Neuronal stem cell (in vitro differentiated cells): Measurements from ENCODE around the gene CBFB.

Experiments used
- DNase-seq: peaks from one replicate; pipeline ENCODE4 v3.0.0-alpha.2; 2013; ENCODE audit warnings: low spot score
- H2AFZ ChIP-seq: one replicate; pipeline ENCODE4 v1.6.1; 2013; ENCODE audit warnings: mild to moderate bottlenecking, low read length, inconsistent platforms
- H2AK5ac ChIP-seq: 2 replicates; pipeline ENCODE4 v1.6.1; 2013; ENCODE audit warnings: low read depth, mild to moderate bottlenecking, inconsistent platforms, low read length, moderate library complexity, mixed read lengths
- H2BK120ac ChIP-seq: 2 replicates; pipeline ENCODE4 v1.6.1; 2013; ENCODE audit warnings: low read depth, mild to moderate bottlenecking, inconsistent platforms, low read length, moderate library complexity, mixed read lengths
- H2BK12ac ChIP-seq: one replicate; pipeline ENCODE4 v1.6.1; 2013; ENCODE audit warnings: low read length, inconsistent platforms
- H2BK15ac ChIP-seq: 2 replicates; pipeline ENCODE4 v1.6.1; 2013; ENCODE audit warnings: mild to moderate bottlenecking, low read length, inconsistent platforms, mixed read lengths
- H2BK5ac ChIP-seq: one replicate; pipeline ENCODE4 v1.6.1; 2013; ENCODE audit warnings: inconsistent platforms, mild to moderate bottlenecking, low read length, moderate library complexity
- H3K14ac ChIP-seq: one replicate; pipeline ENCODE4 v1.6.1; 2013; ENCODE audit warnings: low read length, inconsistent platforms
- H3K18ac ChIP-seq: 2 replicates; pipeline ENCODE4 v1.6.1; 2013; ENCODE audit warnings: low read length, inconsistent platforms
- H3K23ac ChIP-seq: 2 replicates; pipeline ENCODE4 v1.6.1; 2013; ENCODE audit warnings: low read depth, mild to moderate bottlenecking, mixed read lengths, low read length, inconsistent platforms; ENCODE audit not compliant: poor library complexity
- H3K27ac ChIP-seq: replicated peaks from 3 replicates; pipeline ENCODE4 v1.5.1; 2013; ENCODE audit warnings: low read length, inconsistent platforms
- H3K27me3 ChIP-seq, 3 experiments: 2 replicates each; pipeline ENCODE4 v1.6.1; 2013; ENCODE audit warnings: low read length in 3 of 3, mild to moderate bottlenecking in 2 of 3, inconsistent platforms in 1 of 3, low read depth in 1 of 3, mixed read lengths in 1 of 3, moderate library complexity in 1 of 3; ENCODE audit not compliant: control insufficient read depth in 3 of 3, insufficient read depth in 3 of 3
- H3K36me3 ChIP-seq, 2 donors: replicated peaks in 1 of 2; 2 replicates each; pipeline ENCODE4 v1.6.1; 2013; ENCODE audit warnings: low read length in 2 of 2; ENCODE audit not compliant: control insufficient read depth in 2 of 2, insufficient read depth in 2 of 2
- H3K4ac ChIP-seq: 2 replicates; pipeline ENCODE4 v1.6.1; 2013; ENCODE audit warnings: inconsistent platforms, mild to moderate bottlenecking, low read length, moderate library complexity
- H3K4me1 ChIP-seq, 2 donors: 1 replicate in 1 of 2; 2 replicates in 1 of 2; pipeline ENCODE4 v1.6.1; 2013; ENCODE audit warnings: low read length in 2 of 2, low read depth in 1 of 2; ENCODE audit not compliant: control insufficient read depth in 2 of 2, insufficient read depth in 1 of 2
- H3K4me2 ChIP-seq: one replicate; pipeline ENCODE4 v1.6.1; 2013; ENCODE audit warnings: mild to moderate bottlenecking, low read length, inconsistent platforms; ENCODE audit not compliant: insufficient read depth, poor library complexity, severe bottlenecking
- H3K4me3 ChIP-seq, 2 donors: 2 replicates each; pipeline ENCODE4 v1.5.1; 2013; ENCODE audit warnings: low read length in 2 of 2, mild to moderate bottlenecking in 2 of 2, inconsistent platforms in 1 of 2, moderate library complexity in 1 of 2
- H3K79me1 ChIP-seq: one replicate; pipeline ENCODE4 v1.6.1; 2013; ENCODE audit warnings: low read depth, mild to moderate bottlenecking, inconsistent platforms, low read length, moderate library complexity
- H3K9ac ChIP-seq: one replicate; pipeline ENCODE4 v1.6.1; 2013; ENCODE audit warnings: mild to moderate bottlenecking, low read depth, low read length, inconsistent platforms; ENCODE audit not compliant: poor library complexity
- H3K9me3 ChIP-seq, 2 donors: replicated peaks in 1 of 2; 2 replicates each; pipeline versions ENCODE3 to v1.6.1; 2013; ENCODE audit warnings: low read length in 2 of 2, mild to moderate bottlenecking in 2 of 2, inconsistent platforms in 1 of 2, low read depth in 1 of 2, mixed read lengths in 1 of 2, moderate library complexity in 1 of 2; ENCODE audit not compliant: control insufficient read depth in 2 of 2, insufficient read depth in 1 of 2
- H4K8ac ChIP-seq: one replicate; pipeline ENCODE4 v1.6.1; 2013; ENCODE audit warnings: low read depth, mild to moderate bottlenecking, inconsistent platforms, low read length, moderate library complexity
- H4K91ac ChIP-seq: one replicate; pipeline ENCODE4 v1.6.1; 2013; ENCODE audit warnings: low read length, low read depth, mild to moderate bottlenecking, inconsistent platforms; ENCODE audit not compliant: poor library complexity
- WGBS, 2 donors: extraction: QIAGEN DNeasy Blood & Tissue Kit; methylation state at CpG; one replicate each; pipeline ENCODE4 v1.1.7; 2013; ENCODE audit warnings: missing lambda C conversion rate in 2 of 2, mixed read lengths in 1 of 2; ENCODE audit not compliant: insufficient read length in 2 of 2, insufficient replicate concordance in 1 of 2; ENCODE audit errors: extremely low coverage in 2 of 2; 5-methylcytosine and 5-hydroxymethylcytosine counted together

Gene CBFB

GRCh38 chr16:67108489-67108888, 79.5 kb downstream of the CBFB start:
- no peak overlapping the region for H3K4me3 ChIP-seq
- H3K36me3 ChIP-seq: peaks cover 0 to 19% of the 10 kb centered on the region in 2 donors
- no peak overlapping the region for H4K91ac ChIP-seq
- no peak overlapping the region for H3K4me2 ChIP-seq
- H2BK120ac ChIP-seq: no peak overlapping the region
- peaks cover 5% of the 10 kb centered on the region in 2 donors for H3K4me1 ChIP-seq
- H2AFZ ChIP-seq: peak overlapping the region; percentile 88
- no peak overlapping the region for H3K9ac ChIP-seq
- H2AK5ac ChIP-seq: no peak overlapping the region
- H2BK5ac ChIP-seq: no peak overlapping the region
- peaks cover 3% of the 10 kb centered on the region for H3K79me1 ChIP-seq
- H3K4ac ChIP-seq: no peak overlapping the region
- no peaks in the 10 kb centered on the region for H3K27me3 ChIP-seq
- no peak overlapping the region for H2BK15ac ChIP-seq
- no peak overlapping the region for H3K18ac ChIP-seq
- no peak overlapping the region for H3K14ac ChIP-seq
- H3K9me3 ChIP-seq: no peaks in the 10 kb centered on the region
- DNase-seq: no peak
- no peak overlapping the region for H3K27ac ChIP-seq
- WGBS, 2 donors: 100% methylated on average over 1 of the region's 6 CpGs; no CpG with 5 or more reads in 1 of the 2 donors
- no peak overlapping the region for H3K23ac ChIP-seq
- no peak overlapping the region for H2BK12ac ChIP-seq
- no peak overlapping the region for H4K8ac ChIP-seq

- H2BK12ac ChIP-seq: no peak overlapping the region
- H3K27ac ChIP-seq: peak overlapping the region; percentile 71
- H2BK120ac ChIP-seq: no peak overlapping the region
- H3K4me3 ChIP-seq: peak overlapping the region; percentile 79 to 84
- H3K9ac ChIP-seq: peak overlapping the region; percentile 96
- peak overlapping the region; percentile 88 for H2AFZ ChIP-seq
- H3K4ac ChIP-seq: no peak overlapping the region
- H3K4me2 ChIP-seq: peak overlapping the region; percentile 100
- H4K8ac ChIP-seq: peak overlapping the region; percentile 100
- no peaks in the 10 kb centered on the region for H3K27me3 ChIP-seq
- peak overlapping the region; percentile 20 for H2AK5ac ChIP-seq
- H2BK5ac ChIP-seq: peak overlapping the region; percentile 91
- no peak overlapping the region for H4K91ac ChIP-seq
- peak overlapping the region; percentile 59 for H3K14ac ChIP-seq
- H3K23ac ChIP-seq: no peak overlapping the region
- peaks cover 5% of the 10 kb centered on the region in 2 donors for H3K4me1 ChIP-seq
- H2BK15ac ChIP-seq: peak overlapping the region; percentile 19
- peaks cover 0 to 19% of the 10 kb centered on the region in 2 donors for H3K36me3 ChIP-seq
- peaks cover 3% of the 10 kb centered on the region for H3K79me1 ChIP-seq
- H3K18ac ChIP-seq: peak overlapping the region; percentile 95
- no CpG with 5 or more reads among the region's 18 CpGs for WGBS, 2 donors
- no peak for DNase-seq
- no peaks in the 10 kb centered on the region for H3K9me3 ChIP-seq
These were observed 80.0 kb downstream of the CBFB start for GRCh38 chr16:67108931-67109406.

- Histone ChIP-seq H3K14ac (peak within 1 kb of the TSS; percentile 83), H3K4me2 (peak within 1 kb of the TSS; percentile 100)
These were observed 80.6 kb downstream of the CBFB start, which contains the start of gene PHAF1 for GRCh38 chr16:67109407-67110135. PHAF1 (plus strand) TSS chr16:67109941; CDS start chr16:67110176, 235 bp downstream.

GRCh38 chr16:67111951-67112444, 83.0 kb downstream of the CBFB start:
- Histone ChIP-seq H3K4ac (no peak overlapping the region), H3K79me1 (peaks cover 3% of the 10 kb centered on the region), H2AK5ac (no peak overlapping the region), H3K4me2 (no peak overlapping the region), H3K27me3 (no peaks in the 10 kb centered on the region), H3K36me3 (peaks cover 0 to 39% of the 10 kb centered on the region in 2 donors), H3K27ac (no peak overlapping the region), H2AFZ (no peak overlapping the region), H2BK5ac (no peak overlapping the region), H2BK120ac (no peak overlapping the region), H4K8ac (no peak overlapping the region), H3K9me3 (no peaks in the 10 kb centered on the region), H3K18ac (no peak overlapping the region), H4K91ac (no peak overlapping the region), H2BK15ac (no peak overlapping the region), H3K4me1 (peaks cover 5% of the 10 kb centered on the region in 2 donors), H3K9ac (no peak overlapping the region), H3K23ac (no peak overlapping the region), H2BK12ac (no peak overlapping the region), H3K4me3 (no peak overlapping the region), H3K14ac (no peak overlapping the region)
- no peak for DNase-seq
- no CpG with 5 or more reads among the region's 4 CpGs for WGBS, 2 donors

More at GRCh38 chr16:67109407-67110135, 80.6 kb downstream of the CBFB start, which contains the start of gene PHAF1:
- Histone ChIP-seq H2BK12ac (no peak within 1 kb of the TSS), H4K91ac (peak within 1 kb of the TSS; percentile 38), H2AFZ (peak within 1 kb of the TSS; percentile 88), H3K4me1 (peaks cover 5% of the 10 kb centered on the region in 2 donors), H3K23ac (peak within 1 kb of the TSS; percentile 94), H3K27ac (peak within 1 kb of the TSS; percentile 71), H3K9me3 (no peaks in the 10 kb centered on the region), H2BK120ac (no peak within 1 kb of the TSS), H4K8ac (peak within 1 kb of the TSS; percentile 100), H3K27me3 (no peaks in the 10 kb centered on the region), H3K4ac (no peak within 1 kb of the TSS), H3K36me3 (peaks cover 0 to 19% of the 10 kb centered on the region in 2 donors), H3K4me3 (peak within 1 kb of the TSS; percentile 82 to 84), H3K79me1 (peaks cover 3% of the 10 kb centered on the region), H2AK5ac (peak within 1 kb of the TSS; percentile 20), H2BK5ac (peak within 1 kb of the TSS; percentile 91), H3K9ac (peak within 1 kb of the TSS; percentile 96), H2BK15ac (peak within 1 kb of the TSS; percentile 19), H3K18ac (peak within 1 kb of the TSS; percentile 95)
- WGBS, 2 donors: no CpG with 5 or more reads among the region's 63 CpGs
- DNase-seq: peak; percentile 91
